Stimulated activated CD8-positive, alpha-beta memory T cell treated with anti-CD3 and anti-CD28 coated beads, Interleukin-15, amount 100 ng/mL, for 4 hours (primary cell): ENCODE data around the gene INPP5A.

Experiments used
- DNase-seq, 2 donors: peaks; one replicate each; pipeline ENCODE4 v3.0.0-alpha.2; 2020; ENCODE audit warnings: low read depth in 2 of 2

INPP5A gene

DNA sequence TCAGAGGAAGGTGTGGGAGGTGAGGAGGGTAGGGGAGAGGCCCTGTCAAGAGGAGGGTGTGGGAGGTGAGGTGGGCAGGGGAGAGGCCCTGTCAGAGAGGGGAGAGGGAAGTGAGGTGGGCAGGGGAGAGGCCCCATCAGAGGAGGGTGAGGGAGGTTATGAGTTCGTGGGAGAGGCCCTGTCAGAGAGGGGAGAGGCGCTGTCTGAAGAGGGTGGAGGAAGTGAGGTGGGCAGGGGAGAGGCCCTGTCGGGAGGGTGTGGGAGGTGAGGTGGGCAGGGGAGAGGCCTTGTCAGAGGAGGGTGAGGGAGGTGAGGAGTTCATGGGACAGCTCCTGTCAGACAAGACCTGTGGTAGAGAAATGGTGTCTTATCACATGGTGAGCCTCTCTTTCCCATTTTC is 74.4 kb downstream of the INPP5A start:
- no peak for DNase-seq

DNA sequence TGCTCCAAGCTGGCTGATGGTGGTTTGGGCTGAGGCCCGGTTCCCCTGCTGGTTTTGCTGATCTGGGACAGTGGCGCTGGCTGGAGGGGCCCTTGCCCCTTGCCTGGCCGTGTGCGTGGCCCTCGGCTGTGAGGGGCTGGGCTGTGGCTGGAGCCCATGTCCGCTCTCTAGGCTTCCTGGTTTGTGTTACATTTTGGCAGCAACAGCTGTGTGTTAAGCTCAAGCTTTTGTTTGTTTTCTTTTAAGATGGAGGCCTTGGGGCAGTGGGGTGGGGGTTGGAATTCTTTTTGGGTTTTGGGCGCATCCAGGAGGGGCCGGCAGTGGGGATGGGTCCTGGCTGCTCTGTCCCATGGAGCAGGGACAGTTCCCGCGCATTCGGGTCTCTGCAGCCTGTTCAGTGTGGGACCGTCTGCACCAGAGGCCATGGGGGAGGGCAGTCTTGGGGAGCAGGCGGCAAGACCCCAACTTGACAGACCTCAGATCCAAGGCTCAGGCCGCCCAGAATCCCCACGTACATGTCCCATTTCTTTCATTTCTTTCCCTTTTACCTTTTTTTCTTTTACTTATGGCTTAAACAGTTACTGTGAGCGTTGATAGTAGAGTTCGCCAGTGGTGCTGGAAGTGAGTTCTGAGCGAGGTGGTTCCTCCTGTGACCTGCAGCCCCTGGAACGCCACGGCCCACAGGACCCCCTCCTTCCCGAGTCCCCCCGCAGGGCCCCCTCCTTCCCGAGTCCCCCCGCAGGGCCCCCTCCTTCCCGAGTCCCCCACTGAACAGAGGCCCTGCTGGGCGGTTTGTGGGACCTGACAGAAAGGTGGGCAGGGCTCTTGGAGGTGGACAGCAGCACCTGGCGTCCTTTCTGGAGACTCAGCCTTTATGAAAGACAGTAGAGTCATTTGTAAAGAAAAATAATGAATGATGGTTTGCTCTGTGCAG is 75.3 kb downstream of the INPP5A start:
- no peak for DNase-seq

DNA sequence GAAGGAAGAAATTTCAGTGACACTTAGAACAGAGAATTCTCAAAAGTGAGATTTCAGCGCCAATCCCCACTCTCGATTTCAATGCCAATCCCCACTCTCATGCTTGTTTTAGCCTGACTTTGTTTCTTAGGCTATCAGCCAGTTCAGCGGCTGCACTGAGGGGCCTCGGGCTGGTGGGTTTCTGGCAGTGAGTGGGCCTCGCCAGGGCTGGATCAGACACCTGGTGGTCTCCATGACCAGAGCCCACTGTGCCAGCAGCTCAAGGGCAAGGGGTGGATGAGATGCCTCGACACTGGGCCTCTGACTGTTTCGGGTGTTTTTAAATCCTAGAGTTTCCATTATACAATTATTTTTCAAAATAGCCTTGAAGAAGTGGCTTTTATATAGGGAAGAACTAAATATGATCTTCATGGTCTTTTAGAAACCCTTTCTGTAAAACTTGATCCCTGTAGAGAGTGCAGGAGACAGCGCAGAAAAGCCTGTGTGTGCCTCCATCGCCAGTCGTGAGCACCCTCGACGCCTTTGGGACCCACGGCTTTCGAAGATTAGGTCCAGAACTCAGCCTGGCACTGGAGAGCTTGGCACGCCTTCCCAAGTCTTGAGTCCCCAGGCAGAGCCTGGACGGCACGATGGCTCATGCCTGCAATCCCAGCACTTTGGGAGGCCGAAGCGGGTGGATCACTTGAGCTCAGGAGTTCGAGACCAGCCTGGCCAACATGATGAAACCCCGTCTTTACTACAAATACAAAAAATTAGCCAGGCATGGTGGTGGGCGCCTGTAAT is 76.2 kb downstream of the INPP5A start:
- DNase-seq: no peak

DNA sequence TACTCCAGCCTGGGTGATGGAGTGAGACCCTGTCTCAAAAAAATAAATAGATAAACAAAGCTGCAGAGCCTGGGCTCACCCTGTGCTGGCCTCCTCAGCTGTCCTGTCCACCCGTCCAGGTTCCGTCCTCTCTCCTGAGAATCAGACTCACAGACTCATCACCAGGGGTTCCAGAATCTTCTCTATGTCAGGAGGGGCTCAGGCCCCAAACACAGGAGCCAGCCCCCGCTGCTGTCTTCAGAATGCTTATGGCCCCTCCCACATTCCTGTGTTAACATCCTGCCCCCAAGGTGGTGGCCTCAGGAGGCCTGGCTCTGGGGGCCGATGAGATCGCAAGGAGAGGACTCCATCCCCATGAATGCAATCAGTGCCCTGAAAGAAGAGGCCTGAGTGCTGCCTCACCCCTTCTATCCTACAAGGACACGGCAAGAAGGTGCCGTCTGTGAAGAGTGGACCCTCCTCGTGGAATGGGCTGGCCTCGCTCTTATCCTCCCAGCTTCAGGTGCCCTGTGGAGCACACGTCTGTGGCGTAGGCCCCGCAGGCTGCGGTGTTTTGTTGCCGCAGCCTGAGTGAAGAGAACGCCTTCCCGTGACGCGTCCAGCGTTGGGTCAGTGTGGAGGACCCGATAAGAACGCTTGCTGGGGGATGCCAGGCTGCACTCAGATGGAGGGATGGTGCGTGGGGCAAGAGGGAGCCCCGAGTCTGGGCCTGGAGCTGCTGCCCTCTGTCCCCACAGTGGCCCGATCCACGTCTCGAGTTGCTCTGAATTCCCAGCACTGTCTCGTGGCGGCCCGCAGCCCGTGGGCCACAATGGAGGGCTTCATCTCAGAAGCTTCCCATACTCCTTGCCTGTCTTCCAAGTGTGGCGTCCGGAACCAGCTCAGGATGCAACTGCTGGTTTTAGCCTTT is 77.1 kb downstream of the INPP5A start:
- no peak for DNase-seq

DNA sequence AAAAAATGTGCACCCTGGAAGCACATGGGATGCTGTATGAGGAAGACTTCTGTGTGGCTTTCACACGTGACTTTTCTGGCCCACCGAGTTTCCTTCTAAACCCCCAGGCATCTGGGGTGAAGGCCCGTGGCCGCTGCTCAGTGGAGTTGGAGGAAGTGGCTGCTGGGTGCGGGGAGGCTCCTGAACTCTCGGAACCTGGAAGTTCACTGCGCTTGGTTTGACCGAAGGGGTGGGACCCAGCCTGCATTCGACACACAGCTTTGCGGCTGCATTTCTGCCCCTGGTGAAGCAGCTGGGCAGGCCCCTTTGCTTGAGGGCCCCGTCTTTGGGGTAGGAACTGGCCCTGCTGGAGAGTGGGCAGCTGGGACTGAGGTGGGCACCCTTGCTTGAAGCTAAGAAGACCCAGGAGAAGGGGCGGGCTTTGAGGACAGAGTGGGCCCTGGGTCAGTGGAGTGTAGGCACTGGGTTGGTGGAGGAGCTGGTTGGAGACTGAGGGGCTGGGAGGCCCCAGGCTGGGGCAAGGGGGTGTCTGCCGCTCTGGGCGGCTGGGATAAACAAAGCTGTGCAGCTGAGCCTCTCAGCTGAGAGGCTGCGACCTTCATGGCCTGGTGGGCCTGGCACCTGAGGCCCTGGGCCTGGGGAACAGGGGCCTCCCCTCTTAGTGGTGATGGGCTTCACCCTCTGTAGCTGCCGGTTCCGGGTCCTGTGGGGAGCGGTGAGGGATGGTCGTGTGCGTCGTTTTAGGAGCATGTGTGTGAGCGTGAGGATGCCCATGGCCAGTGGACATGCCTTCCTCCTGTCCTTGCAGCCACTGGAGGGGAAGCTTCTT is 78.0 kb downstream of the INPP5A start:
- DNase-seq: no peak

DNA sequence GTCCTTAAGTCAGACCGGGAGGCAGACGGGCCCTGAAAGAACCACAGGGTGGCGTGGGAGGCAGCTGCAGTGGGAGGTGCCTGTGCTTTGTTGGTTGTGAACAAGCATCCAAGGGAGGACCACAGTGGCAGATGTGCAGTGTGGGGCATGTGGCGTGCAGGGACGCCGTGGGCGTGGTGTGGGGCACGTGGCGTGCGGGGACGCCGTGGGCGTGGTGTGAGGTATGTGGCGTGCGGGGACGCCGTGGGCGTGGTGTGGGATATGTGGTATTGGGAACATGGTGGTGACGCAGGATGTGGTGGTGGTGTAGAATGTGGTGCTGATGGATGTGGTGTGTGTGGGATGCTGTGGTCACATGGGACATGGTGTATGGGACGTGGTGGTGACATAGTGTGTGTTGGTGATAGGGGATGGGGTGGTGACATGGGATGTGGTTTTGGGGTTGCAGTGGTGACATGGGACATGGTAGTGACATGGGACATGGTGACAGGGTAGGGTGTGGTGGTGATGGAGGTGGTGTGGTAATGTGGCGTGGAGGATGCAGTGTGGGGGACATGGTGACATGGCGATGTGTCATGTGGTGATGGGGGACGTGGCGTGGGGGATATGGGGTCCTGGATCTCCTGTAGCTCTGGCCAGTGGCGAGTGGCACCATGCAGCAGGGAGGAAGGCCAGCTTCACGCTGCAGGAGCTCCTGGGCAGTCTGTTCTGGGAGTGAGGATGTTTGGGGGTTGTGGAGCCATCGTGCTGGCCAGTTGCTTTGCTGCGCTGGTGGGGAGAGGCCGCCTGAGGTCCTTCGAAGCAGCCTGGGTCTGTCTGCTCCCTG is 78.8 kb downstream of the INPP5A start:
- DNase-seq: peak; percentile 23 to 27

DNA sequence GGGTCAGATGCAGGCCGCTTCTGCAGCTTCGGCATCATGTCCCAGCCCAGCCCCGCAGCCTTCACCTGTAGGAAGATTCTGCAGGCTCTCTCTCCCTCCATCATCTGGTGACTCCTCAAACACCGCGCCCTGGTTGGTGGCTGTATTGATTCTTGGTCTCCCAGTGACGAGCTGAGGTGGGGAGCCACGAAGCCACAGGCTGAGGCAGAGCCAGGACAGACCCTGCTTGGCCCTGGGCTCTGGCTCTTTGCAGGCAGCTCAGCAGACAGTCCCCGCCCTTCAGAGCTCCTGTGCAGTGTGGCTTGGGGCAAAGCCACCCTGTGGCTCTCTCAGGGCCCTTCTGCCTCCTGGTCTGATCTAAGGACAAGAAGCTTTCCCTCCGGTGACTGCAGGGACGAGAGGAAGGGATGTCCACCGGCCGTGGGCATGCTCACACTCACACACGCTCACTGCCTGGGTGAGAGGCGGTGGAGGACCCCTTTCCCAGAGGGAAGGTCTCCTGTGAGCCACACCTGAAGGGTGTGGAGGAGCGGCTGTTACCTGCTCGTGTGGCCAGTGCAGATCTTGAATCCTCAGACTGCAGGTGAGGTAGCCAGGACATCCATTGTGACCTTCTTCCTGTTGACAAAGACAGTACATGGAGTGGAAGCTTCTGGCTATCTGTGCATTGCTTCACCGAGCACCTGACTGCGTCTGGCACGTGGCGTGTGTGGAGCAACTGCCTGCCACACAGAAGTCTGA is 79.6 kb downstream of the INPP5A start:
- DNase-seq: no peak

DNA sequence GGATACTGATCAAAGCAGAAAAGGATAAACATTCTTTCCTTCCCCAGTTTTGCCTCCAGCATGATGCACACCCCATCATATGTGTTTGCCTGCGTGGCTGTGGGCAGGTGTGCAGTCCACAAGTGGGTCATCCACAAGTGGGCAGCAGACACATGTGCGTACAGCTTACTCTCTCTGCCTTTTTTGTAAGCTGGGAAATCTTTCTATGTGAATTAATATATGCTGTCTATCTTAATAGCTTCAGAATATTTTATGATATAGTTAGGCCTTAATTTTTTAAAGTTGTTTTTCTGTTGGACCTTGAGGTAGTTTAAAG is 80.1 kb downstream of the INPP5A start:
- DNase-seq: no peak

DNA sequence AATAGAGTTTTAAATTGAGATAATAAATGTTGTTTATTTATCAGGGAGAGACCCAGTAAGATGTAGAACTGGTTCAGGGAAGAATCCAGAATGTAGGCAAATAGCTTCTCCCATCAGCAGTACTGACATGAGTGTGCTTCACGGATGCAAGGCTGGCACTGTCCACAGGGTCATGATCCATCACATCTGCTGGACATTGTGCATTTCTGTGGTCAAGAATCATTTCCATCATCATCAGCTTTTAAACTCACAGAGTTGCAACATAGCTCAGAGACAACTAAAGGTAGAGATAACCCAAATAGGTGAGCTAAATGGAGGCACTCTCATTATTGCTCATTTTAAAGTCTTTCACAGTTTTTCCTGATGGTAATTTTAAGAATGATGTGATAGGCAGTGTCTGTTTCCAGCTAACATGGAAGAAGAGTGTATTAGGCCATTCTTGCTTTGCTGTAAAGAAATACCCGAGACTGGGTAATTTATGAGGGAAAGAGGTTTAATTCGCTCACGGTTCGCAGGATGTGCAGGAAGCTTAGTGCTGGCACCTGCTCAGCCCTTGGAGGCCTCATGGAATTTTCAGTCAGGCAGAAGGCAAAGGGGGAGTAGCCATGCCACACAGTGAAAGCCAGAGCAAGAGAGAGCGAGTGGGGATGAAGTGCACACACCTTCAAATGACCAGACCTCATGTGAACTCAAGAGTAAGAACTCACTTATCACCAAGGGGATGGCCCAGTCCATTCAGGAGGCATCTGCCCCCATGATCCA is 80.8 kb downstream of the INPP5A start:
- no peak for DNase-seq

DNA sequence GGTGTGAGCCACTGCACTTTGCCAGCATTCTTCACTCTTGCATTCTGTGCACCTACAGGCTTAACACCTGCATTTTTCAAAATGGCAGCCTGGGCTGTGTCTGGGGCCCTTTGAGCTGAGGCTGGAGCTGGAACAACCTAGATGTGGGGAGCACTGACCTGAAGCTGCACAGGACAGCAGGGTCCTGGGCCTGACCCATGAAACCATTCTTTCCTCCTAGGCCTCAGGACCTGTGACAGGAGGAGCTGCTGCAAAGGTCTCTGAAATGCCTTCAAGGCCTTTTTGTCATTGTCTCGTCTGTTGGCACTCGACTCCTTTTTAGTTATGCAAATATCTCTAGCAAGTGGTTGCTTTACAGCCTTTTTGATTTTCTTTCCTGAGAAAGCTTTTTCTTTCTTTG is 82.3 kb downstream of the INPP5A start:
- no peak for DNase-seq

DNA sequence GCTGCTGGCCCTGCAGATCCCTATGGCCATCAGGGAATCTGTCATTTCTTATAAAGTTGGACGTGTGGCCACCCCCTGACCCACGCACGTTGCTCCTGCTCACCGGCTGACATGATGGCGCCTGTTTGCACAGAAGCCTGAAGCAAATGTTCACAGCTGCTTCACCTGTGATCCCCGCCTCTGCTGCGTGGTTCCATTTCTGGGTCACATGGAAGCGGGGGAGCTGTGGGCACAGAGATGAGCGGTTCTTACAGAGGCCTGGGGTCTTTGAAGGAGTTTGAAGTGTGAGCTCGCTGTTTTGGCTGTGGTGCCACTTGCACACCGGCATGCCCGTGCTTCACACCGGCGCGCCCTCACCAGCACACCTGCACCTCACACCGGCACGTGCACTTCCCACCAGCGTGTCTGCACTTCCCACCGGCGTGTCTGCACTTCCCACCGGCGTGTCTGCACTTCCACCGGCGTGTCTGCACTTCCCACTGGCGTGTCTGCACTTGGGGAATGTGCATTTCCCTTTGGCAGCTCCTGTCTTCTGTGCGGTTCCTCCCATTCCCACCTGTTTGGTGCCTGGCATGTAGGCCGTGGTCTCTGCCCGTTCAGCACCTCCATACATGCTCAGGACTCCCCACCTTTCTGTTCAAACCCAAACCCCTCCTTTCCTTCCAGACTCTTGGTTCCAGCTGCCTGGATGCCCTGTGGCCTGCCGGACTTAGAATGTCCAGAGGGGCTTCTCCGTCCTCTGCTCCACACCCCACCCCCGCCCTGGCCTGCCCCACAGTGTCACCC is 86.7 kb downstream of the INPP5A start:
- no peak for DNase-seq

DNA sequence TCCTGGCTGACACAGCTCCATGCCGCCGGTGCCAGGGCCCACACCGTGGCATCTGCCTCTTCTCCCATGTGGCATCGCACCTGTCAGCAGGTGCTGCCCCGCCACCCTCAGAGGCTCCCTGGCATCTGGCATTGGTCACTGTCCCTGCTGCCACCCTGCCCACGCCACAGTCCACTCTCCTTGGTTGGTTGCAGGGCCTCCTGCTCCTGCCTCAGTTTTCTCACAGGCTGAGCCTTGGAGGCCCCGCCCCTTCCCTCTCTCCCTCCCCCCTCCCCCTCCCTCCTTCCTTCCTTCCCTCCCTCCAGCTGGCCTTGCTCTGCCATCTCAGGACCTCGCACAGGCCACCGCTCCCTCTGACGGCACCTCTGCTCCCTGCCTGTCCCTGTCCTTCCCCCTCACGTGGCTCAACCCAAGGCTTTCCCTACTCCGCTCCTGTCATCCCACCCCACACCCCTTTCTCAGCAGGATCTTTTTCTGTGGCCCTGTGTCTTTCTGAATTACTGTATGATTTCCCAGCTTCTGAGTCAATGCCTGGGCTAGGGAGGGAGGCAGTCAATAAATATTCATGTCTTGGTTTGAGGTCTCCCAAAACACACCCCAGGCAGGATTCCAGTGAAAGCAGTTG is 87.4 kb downstream of the INPP5A start:
- DNase-seq: no peak

DNA sequence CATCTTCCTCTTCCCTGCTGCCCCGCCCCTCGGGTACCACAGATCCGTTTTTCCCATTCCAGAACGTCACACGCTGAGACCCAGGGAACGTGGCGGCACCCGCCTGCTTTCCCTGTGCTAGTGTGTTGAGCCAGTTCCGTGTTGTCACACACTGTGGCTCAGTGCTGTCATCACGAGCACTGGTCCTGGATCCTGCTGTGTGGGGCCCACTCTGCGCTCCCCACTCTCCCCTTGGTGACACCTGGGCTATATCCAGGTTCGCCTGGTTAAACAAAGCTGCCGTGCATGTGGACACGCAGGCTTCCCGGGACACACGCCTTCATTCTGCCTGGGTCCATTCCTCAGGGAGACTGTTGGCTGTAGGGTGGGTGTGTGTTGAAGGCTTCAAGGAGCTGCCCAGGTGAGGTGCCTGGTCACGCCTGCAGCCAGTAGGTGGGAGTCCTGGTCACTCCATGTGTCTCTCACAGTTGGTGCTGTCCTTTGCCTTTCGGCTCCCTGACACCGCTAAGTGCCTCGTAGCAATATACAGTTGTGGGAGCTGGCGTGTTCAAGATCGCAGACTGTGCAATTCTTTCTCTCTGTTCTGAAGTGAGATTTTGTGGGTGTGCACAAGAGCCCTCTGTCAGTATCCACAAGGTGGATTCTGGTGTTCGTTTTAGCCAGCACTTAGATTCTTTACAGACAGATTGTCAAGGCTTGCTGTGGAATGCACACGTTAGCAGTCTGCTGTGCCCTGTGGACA is 88.6 kb downstream of the INPP5A start:
- DNase-seq: no peak

DNA sequence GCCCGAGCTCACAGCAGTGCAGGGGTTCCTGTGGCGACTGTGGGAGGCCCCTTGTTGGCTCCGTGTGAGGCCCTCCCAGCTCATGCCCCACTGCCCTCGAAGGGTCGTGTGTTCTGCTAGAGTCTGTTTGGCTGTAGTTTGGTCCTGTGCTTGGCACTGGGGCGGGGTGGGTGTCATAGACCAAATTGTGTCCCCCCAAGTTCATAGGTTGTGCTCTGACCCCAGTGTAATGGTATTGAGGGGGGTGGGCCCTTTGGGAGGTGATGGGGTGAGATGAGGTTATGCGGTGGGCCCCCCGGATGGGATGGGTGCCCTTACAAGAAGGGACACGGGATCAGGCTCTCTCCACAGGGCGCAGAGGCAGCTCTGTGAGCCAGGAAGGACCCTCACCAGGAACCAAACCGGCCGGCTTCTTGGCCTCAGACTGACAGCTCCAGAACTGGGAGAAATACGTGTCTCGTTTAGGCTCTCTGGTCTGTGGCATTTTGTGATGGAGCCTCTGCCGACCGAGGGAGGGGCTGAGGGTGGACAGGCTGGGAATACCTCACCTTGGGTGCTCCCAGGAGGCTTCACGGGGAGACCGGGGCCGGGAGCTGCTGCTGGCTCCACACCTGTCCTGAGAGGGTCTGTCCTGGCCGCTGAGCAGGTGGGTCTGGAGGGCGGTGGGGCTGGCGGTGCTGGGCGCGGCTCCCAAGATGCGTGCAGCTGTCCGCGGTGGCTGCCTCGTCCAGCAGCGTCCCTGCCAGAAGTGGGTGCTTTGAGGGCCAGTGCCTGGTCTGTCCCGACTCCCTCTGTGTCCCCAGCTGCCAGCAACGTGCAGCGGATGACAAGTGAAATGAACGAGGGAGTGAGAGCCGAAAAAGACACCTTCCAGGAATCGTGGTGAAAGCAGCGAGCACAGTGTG is 89.4 kb downstream of the INPP5A start:
- no peak for DNase-seq

DNA sequence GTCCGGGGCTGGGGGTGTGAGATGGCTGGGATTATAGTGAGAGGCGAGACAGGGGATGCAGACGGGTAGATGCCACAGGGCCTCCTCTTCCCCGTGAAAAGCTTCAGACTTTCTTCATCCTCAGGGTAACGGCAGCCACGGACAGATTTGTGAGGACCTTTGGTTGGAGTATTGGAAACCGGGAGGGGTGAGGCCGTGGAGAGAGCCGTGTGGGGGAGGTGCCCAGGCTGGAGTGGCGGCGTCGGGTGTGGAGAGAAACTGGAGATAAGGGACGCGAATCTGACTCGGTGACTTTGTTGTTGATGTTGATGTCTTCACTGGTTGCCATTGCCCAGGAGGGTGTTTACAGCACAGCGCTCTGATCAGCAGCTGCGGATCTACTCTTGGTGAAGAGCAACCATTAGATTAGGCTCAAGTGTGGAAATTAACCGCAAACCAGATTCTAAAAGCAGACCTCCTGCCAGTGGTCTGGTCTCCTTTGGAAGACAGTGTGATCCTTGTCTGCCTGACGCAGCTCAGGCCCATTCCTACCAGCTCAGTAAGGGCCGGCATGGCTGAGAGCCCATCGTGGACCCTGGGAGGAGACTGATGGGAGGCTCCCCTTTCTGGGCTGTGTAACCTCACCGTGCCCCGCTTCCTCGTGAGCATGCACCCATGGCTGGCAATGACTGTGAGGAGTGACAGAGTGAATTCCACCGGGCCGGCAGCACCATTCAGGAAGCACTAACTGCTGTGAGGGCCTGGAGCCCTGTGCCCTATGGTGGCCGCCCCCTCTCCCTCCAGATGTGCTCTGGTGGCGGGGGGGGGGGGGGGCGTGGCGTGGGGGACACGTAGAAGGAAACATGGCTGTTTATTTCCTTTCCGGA is 90.3 kb downstream of the INPP5A start:
- no peak for DNase-seq
